Kidney epithelial cell (primary cell): ENCODE measurements around the gene LINC01488. TPM values are rescaled to one million over a fixed set of nuclear protein-coding genes. Genes with fewer than 3 reads are reported as not detected.

Experiments used
- DNase-seq: peaks from one replicate; pipeline ENCODE4 v3.0.0-alpha.2; 2010; ENCODE audit warnings: low read depth
- H3K27me3 ChIP-seq: 2 replicates; pipeline ENCODE4 v1.6.0; 2011; ENCODE audit warnings: low read length; ENCODE audit not compliant: control insufficient read depth, insufficient read depth
- H3K36me3 ChIP-seq: 2 replicates; pipeline ENCODE4 v1.5.1; 2011; ENCODE audit warnings: low read length; ENCODE audit not compliant: control insufficient read depth, insufficient read depth
- H3K4me3 ChIP-seq: 2 replicates; pipeline ENCODE4 v1.5.1; 2011; ENCODE audit warnings: low read depth, mild to moderate bottlenecking, control low read depth, low read length
- total RNA-seq: library from RNA; depleted of rRNA; stranded (reverse); fragments of >200 nt; gene quantifications from 2 replicates; pipeline ENCODE4 v1.2.3, GENCODE V29; 2015
- TF ChIP-seq, protein P1 (sequence below): IDR thresholded peaks from 2 replicates; pipeline ENCODE4 v1.5.1; 2011; ENCODE audit warnings: mild to moderate bottlenecking, moderate library complexity, low read length, control low read depth, inconsistent platforms; ENCODE audit not compliant: insufficient read depth, poor library complexity, severe bottlenecking

LINC01488 gene
- total RNA-seq, 1 donor from 2014 or later = not detected

DNA sequence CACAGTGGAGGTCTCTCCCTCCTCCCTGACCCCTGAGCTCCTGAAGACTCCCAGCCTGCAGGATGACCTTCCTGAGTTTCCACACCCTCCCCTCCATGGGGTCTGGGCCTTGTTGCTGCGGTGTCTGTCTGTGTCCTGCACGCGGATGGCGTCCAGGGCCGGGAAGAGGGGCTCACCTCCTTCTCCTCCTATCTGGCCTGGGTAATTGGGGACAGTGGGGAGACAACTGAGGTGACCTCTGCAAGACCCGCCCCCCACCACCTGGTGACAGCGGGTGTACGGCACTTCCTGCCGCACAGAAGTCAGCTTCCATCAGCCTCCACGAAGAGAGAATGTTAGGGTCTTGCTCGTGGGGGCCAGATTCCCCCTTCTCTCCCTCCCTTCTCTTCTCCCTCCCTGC is 31.7 kb downstream of the LINC01488 start:
- no peak for DNase-seq
- H3K4me3 ChIP-seq = no peak overlapping the region
- H3K36me3 ChIP-seq = no peaks in the 10 kb centered on the region
- H3K27me3 ChIP-seq = no peaks in the 10 kb centered on the region
- TF ChIP-seq, protein P1, sequence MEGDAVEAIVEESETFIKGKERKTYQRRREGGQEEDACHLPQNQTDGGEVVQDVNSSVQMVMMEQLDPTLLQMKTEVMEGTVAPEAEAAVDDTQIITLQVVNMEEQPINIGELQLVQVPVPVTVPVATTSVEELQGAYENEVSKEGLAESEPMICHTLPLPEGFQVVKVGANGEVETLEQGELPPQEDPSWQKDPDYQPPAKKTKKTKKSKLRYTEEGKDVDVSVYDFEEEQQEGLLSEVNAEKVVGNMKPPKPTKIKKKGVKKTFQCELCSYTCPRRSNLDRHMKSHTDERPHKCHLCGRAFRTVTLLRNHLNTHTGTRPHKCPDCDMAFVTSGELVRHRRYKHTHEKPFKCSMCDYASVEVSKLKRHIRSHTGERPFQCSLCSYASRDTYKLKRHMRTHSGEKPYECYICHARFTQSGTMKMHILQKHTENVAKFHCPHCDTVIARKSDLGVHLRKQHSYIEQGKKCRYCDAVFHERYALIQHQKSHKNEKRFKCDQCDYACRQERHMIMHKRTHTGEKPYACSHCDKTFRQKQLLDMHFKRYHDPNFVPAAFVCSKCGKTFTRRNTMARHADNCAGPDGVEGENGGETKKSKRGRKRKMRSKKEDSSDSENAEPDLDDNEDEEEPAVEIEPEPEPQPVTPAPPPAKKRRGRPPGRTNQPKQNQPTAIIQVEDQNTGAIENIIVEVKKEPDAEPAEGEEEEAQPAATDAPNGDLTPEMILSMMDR = no peak

DNA sequence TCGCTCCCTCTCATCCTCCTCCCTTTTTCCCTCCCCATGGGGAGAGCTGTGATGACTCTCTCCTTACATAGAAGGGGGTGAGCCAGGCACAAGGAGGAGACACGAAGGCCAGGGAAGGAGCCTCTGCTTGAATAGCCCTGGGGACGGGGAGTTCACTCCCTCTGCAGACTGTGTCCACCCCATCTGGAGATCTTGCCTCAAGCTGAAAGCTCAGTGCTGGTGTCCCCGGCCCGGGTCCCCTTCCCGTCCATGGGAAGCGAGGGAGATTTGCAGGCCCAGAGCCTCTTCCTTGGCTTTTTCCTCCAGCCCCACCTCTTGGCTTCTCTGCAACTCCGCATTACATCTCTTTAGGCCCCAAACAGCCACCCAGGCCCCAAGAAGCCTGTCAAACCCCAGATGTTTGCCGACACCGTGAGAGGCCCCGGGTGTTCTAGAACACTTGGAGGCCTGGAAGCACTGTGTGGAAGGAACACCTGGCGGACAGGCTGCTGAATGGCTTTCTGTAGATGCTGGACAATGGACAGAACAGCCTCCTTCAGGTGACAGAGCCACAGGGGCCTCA is 32.3 kb downstream of the LINC01488 start:
- Histone ChIP-seq H3K27me3 (no peaks in the 10 kb centered on the region), H3K4me3 (no peak overlapping the region), H3K36me3 (no peaks in the 10 kb centered on the region)
- TF ChIP-seq, protein P1 = no peak
- DNase-seq = no peak

DNA sequence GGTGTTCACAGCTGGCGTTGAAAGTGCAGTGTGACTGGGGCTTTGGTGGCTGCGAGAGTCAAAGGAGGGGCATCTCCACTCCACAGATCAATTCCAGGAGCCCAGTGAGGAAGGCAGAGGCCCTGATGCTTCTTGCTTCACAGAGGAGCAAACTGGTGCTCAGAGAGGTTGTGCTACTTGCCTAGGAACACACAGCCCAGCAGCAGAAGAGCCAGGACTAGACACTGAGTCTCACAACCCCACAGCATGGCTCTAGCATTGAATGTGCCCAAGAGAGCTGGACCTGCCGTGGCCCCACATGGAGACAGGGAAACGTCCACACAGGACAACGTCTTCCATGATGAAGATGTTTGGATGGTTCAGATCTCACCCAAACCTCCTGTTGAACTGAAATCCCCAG is 33.3 kb downstream of the LINC01488 start:
- no peak overlapping the region for H3K4me3 ChIP-seq
- H3K36me3 ChIP-seq = no peaks in the 10 kb centered on the region
- DNase-seq = no peak
- TF ChIP-seq, protein P1 = no peak
- no peaks in the 10 kb centered on the region for H3K27me3 ChIP-seq

DNA sequence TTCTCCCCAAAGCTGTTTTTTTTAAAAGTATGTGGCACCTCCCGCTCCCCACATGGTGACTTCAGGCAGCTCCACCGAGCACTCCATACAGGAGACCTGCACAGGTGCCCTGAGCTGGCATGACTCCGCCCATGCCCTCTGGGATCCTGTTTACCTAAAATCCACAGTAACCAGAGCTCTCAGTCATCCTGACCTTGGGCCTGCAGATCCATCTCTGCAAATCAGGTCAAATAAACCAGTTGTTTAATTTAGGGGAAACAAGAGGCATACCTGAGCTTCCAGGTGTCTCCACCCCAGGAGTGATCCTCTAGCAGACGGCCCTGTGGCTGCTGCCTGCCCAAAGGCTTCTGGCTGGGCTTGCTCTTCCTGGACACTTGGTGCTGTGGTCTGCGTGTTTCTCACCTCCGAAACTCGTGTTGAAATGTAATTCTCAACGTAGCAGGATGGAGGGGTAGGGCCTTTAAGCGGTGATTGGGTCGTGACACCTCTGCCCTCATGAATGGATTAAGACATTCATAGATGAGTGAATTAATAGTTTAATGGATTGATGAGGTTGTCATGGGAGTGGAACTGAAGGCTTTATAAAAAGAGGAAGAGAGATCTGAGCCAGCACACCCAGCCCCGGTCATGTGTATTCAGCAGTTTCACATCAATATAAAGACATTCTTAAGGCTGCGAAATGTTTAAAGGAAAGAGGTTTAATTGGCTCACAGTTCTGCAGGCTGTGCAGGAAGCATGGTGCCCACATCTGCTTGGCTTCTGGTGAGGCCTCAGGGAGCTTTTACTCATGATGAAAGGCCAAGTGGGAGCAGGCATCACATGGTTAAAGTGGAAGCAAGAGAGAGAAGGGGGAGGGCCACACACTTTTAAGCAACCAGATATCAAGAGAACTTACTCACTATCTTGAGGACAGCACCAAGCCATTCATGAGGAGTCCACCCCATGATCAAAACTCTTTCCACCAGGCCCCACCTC is 34.1 kb downstream of the LINC01488 start:
- Histone ChIP-seq H3K4me3 (no peak overlapping the region), H3K27me3 (no peaks in the 10 kb centered on the region), H3K36me3 (no peaks in the 10 kb centered on the region)
- DNase-seq = no peak
- TF ChIP-seq, protein P1 = no peak

DNA sequence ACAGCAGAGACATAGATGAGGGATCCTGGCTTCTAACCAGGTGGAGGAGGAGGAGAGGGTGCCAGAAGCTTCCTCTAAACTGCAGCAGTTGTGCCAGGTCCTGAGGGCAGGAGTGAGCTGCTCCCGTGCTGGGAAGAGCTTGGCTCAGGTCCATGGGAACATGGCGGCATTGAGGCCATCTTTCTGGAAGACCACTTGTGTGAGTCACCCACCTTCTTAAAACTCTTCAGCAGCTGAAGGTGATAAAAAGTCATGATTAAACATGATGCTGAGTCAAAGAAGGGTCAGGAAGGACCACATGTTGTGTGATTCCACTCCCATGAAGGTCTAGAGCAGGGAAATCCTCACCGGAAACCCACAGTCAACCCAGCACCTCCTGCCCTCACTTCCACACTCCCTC is 35.1 kb downstream of the LINC01488 start:
- no peaks in the 10 kb centered on the region for H3K27me3 ChIP-seq
- TF ChIP-seq, protein P1 = no peak
- no peak overlapping the region for H3K4me3 ChIP-seq
- no peaks in the 10 kb centered on the region for H3K36me3 ChIP-seq
- no peak for DNase-seq
